GM23248 (cell line): ENCODE data around the gene L3MBTL1. TPM values are rescaled to one million over a fixed set of nuclear protein-coding genes. Genes with fewer than 3 reads are reported as not detected.

Experiments
- DNase-seq: peaks from one replicate; pipeline ENCODE4 v3.0.0-alpha.2; 2015
- H2AFZ ChIP-seq: fragments of 200-600 bp; sonication (generic); 2 replicates; pipeline ENCODE4 v1.6.1; 2016; ENCODE audit warnings: antibody characterized with exemption
- H3F3A ChIP-seq: fragments of 200-600 bp; sonication (generic); 2 replicates; pipeline ENCODE4 v1.6.1; 2016; ENCODE audit warnings: mild to moderate bottlenecking, antibody characterized with exemption, mixed run types; ENCODE audit not compliant: insufficient read depth
- H3K27ac ChIP-seq: fragments of 200-600 bp; sonication (generic); 2 replicates; pipeline ENCODE4 v1.5.1; 2016; ENCODE audit warnings: mild to moderate bottlenecking
- H3K27me3 ChIP-seq: fragments of 200-600 bp; sonication (generic); replicated peaks from 2 replicates; pipeline ENCODE4 v1.6.1; 2016; ENCODE audit warnings: mild to moderate bottlenecking; ENCODE audit not compliant: insufficient read depth
- H3K36me3 ChIP-seq: fragments of 200-600 bp; sonication (generic); 2 replicates; pipeline ENCODE4 v1.6.1; 2016; ENCODE audit warnings: low read depth, mild to moderate bottlenecking
- H3K4me1 ChIP-seq: fragments of 200-600 bp; sonication (generic); 2 replicates; pipeline ENCODE4 v1.6.1; 2016; ENCODE audit warnings: mild to moderate bottlenecking; ENCODE audit not compliant: insufficient read depth
- H3K4me2 ChIP-seq: fragments of 200-600 bp; sonication (generic); one replicate; pipeline ENCODE4 v1.6.1; 2016; ENCODE audit warnings: mild to moderate bottlenecking; ENCODE audit not compliant: unreplicated experiment
- H3K4me3 ChIP-seq: fragments of 200-600 bp; sonication (generic); 2 replicates; pipeline ENCODE4 v1.5.1; 2016; ENCODE audit warnings: mild to moderate bottlenecking
- H3K79me2 ChIP-seq: fragments of 200-600 bp; sonication (generic); 2 replicates; pipeline ENCODE4 v1.6.1; 2016; ENCODE audit warnings: mild to moderate bottlenecking; ENCODE audit not compliant: insufficient read depth
- H3K9ac ChIP-seq: fragments of 200-600 bp; sonication (generic); 2 replicates; pipeline ENCODE4 v1.6.1; 2016; ENCODE audit warnings: mild to moderate bottlenecking
- H3K9me2 ChIP-seq: fragments of 200-600 bp; sonication (generic); 2 replicates; pipeline ENCODE4 v1.6.1; 2016; ENCODE audit warnings: mixed run types, mild to moderate bottlenecking, moderate library complexity; ENCODE audit not compliant: insufficient read depth
- H3K9me3 ChIP-seq: fragments of 200-600 bp; sonication (generic); one replicate; pipeline ENCODE4 v1.6.1; 2017; ENCODE audit warnings: low read depth
- H4K20me1 ChIP-seq: fragments of 200-600 bp; sonication (generic); 2 replicates; pipeline ENCODE4 v1.6.0; 2016; ENCODE audit not compliant: insufficient read depth
- EZH2 ChIP-seq: fragments of 200-600 bp; sonication (generic); IDR thresholded peaks from 2 replicates; pipeline ENCODE4 v1.6.1; 2018; ENCODE audit warnings: antibody characterized with exemption, mild to moderate bottlenecking; ENCODE audit not compliant: insufficient read depth, poor library complexity, severe bottlenecking
- EZH2phosphoT487 ChIP-seq: fragments of 200-600 bp; sonication (generic); IDR thresholded peaks from 2 replicates; pipeline ENCODE4 v1.6.1; 2018; ENCODE audit warnings: antibody characterized with exemption, moderate library complexity, mild to moderate bottlenecking, low read depth; ENCODE audit not compliant: insufficient read depth
- WGBS, 2 experiments: methylation state at CpG; one replicate each; pipeline ENCODE4 v1.1.6; 2015 to 2017; ENCODE audit warnings: low lambda C conversion rate in 2 of 2, low coverage in 1 of 2; ENCODE audit errors: missing lambda C conversion rate in 2 of 2; 5-methylcytosine and 5-hydroxymethylcytosine counted together
- in situ Hi-C: fragments of 300-500 bp; cut with MboI; formaldehyde crosslinking; loops from 2 replicates; pipeline ENCODE4 v1.15.0; 2020
- polyA plus RNA-seq: library from polyadenylated mRNA; unstranded; fragments of >200 nt; fragmentation: Nextera tagmentation; extraction: Ambion mirVana; gene quantifications from 2 replicates; pipeline ENCODE4 v1.2.1, GENCODE V29; 2016
- total RNA-seq: library from RNA; depleted of rRNA; stranded (reverse); fragments of >200 nt; shearing (Covaris generic); gene quantifications from 2 replicates; pipeline ENCODE4 v1.2.3, GENCODE V29; 2014

The L3MBTL1 gene
- total and polyA plus RNA-seq, 2 experiments from 2014 or later: 0.22 to 0.35 TPM

DNA sequence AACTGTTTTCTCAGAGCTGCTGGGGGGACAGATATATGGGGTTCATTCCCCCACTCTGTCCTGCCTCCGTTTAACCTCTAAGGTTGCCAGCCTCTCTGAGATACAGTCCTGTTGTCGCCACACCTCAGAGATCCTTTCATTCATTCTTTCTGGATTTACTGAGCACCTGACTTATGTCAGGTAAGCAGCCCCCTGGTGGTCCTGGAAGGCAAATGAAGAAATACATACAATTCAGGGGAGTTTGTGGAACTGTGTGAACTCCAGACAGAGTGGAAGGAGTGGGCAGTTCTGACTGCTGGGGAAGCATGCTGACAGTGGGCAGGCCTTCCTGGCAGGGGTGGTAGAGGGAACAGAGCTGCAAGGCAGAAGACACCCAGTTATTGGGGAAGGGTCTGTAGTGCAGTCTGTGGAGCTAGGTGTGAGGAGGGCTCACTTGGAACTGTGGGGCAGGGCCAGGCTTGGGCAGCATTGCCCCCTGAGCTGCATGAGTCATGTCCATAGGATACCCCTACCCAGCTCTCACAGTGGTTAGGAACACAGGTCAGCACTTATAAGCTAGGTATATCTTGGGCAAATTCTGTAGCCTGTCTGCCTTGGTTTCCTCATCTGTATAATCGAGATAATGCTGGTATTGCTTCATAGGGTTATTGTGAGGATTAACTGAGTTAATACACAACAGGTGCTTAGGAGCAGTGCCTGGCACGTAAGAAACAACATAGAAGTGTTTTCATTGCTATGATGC is 38.5 kb downstream of the L3MBTL1 start:
- Histone ChIP-seq H3K4me2 (no peak overlapping the region), H3K79me2 (no peaks in the 10 kb centered on the region), H3K27me3 (no peaks in the 10 kb centered on the region), H3K27ac (no peak overlapping the region), H3K9me2 (no peaks in the 10 kb centered on the region), H3K9me3 (no peaks in the 10 kb centered on the region), H2AFZ (no peak overlapping the region), H3K9ac (no peak overlapping the region), H3K36me3 (no peaks in the 10 kb centered on the region), H3K4me1 (peaks cover 6% of the 10 kb centered on the region), H3K4me3 (no peak overlapping the region), H4K20me1 (no peaks in the 10 kb centered on the region), H3F3A (no peaks in the 10 kb centered on the region)
- no peak for DNase-seq
- TF ChIP-seq EZH2: no peak
- no peak for TF ChIP-seq EZH2phosphoT487
- in situ Hi-C loops: no loop called here
- 40 to 49% methylated on average over 4 of the region's 4 CpGs for WGBS, 2 experiments

DNA sequence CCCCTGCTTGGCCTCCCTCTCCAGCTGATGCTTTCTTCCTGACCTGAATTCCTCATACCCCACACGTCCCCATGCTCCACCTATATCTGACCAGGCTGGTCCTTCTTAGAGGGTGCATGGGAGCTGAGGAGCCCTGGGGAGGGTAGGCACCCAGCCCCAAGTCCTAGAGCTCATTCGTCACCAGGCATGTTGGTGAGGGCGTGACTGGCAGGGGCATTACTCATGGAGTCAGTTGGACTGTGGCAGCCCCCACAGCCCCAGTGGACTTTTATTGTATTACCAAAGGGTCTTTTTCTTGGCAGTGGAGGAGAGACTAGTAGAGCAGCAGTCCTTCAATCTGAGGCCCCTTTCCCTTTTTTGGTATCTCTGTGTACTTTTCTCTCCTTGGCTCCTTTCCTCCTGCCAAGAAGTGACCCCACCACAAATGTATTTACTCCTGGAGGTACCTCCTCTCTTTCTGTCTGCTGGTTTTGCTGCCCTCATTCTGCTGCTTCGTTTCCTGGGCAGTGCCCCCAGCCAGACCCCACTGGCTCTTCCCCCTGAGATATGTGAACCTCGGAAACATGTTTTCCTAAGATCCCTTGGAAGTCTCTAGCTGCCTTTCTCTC is 40.9 kb downstream of the L3MBTL1 start:
- Histone ChIP-seq H3K4me1 (no peaks in the 10 kb centered on the region), H3K79me2 (no peaks in the 10 kb centered on the region), H3K4me2 (no peak overlapping the region), H3F3A (no peaks in the 10 kb centered on the region), H3K9me3 (no peaks in the 10 kb centered on the region), H3K9me2 (no peaks in the 10 kb centered on the region), H3K36me3 (no peaks in the 10 kb centered on the region), H4K20me1 (no peaks in the 10 kb centered on the region), H3K9ac (no peak overlapping the region), H3K27ac (no peak overlapping the region), H3K27me3 (no peaks in the 10 kb centered on the region), H2AFZ (no peak overlapping the region), H3K4me3 (no peak overlapping the region)
- in situ Hi-C loops: no loop called here
- no peak for DNase-seq
- no peak for TF ChIP-seq EZH2phosphoT487
- no peak for TF ChIP-seq EZH2
- 36 to 39% methylated on average over 5 of the region's 5 CpGs for WGBS, 2 experiments

DNA sequence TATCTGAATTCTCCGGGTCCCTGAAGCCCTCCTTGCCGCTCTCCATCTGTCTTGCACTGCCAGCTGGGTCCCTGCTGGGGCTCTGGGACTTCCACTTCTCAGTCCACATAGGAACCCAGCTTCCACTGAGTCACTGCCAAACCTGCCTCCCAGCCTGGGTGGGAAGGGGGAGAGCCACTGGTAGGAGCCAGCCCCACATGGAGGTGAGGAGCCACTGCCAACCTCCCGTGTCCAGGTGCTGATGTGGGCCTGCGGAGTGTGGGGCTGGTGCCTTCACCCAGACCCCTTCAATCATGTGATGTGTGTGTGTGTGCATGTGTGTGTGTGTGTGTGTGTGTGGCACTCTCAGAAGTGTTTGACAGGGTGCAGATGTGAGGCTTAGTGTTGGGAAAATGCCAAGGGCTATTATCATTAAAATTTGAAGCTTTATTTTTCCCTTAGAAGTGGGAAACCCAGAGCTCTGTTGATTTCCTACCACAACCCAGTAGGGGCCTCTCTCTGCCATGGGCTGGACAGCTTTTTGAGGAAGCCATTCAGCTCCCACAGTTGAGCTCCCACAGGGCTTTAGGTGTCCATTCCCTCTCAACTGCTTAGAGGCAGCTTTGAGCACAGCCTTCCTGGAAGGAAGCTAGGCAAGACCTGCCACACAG is 42.0 kb downstream of the L3MBTL1 start:
- Histone ChIP-seq H3K4me3 (no peak overlapping the region), H3K4me1 (no peaks in the 10 kb centered on the region), H3K9ac (no peak overlapping the region), H3K36me3 (no peaks in the 10 kb centered on the region), H3F3A (no peaks in the 10 kb centered on the region), H2AFZ (no peak overlapping the region), H3K27ac (no peak overlapping the region), H3K79me2 (no peaks in the 10 kb centered on the region), H3K4me2 (no peak overlapping the region), H3K9me3 (no peaks in the 10 kb centered on the region), H3K27me3 (no peaks in the 10 kb centered on the region), H4K20me1 (no peaks in the 10 kb centered on the region), H3K9me2 (no peaks in the 10 kb centered on the region)
- in situ Hi-C loops: no loop called here
- no peak for DNase-seq
- TF ChIP-seq EZH2 (no peak), EZH2phosphoT487 (no peak)
- 59% methylated on average over 4 of the region's 4 CpGs for WGBS, 2 experiments

DNA sequence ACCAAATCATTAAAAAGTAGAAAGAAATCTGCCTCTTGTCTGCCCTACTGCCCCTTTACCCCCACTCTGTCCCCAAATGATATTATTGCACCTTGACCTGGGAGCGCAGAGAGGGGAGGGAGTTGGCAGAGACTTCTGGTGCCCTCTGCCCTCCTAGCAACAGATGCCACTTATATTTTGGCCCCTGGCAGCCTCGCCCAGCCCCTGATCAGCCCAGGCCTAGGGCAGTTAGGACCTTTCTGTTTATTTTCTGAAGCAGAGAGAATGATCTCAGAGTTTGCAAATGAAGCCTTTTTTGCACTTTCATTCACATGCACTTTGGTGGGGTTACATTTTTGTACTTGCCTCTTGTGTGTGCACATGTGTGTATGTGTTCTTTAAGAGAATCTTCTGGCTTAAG is 43.0 kb downstream of the L3MBTL1 start:
- Histone ChIP-seq H3K9me2 (no peaks in the 10 kb centered on the region), H3K27me3 (no peaks in the 10 kb centered on the region), H3K4me1 (no peaks in the 10 kb centered on the region), H3K36me3 (no peaks in the 10 kb centered on the region), H3K79me2 (no peaks in the 10 kb centered on the region), H3K9ac (no peak overlapping the region), H3K4me3 (no peak overlapping the region), H2AFZ (no peak overlapping the region), H3F3A (no peaks in the 10 kb centered on the region), H4K20me1 (no peaks in the 10 kb centered on the region), H3K9me3 (no peaks in the 10 kb centered on the region), H3K27ac (no peak overlapping the region), H3K4me2 (no peak overlapping the region)
- in situ Hi-C loops: no loop called here
- TF ChIP-seq EZH2phosphoT487 (no peak), EZH2 (no peak)
- no peak for DNase-seq
- 63 to 64% methylated on average over 2 of the region's 2 CpGs for WGBS, 2 experiments
